ENCODE results near the gene AGBL4. TPM values are rescaled to one million over a fixed set of nuclear protein-coding genes. Genes with fewer than 3 reads are reported as not detected.

AGBL4 gene
- total RNA-seq, 2 donors from 2014 or later = 0.40 to 5.5 TPM

- peaks cover 84% of the 10 kb centered on the region for H3K9me3 ChIP-seq (ENCODE audit: control insufficient read depth, low read length)
- H3K27ac ChIP-seq (ENCODE audit: low read depth, low read length) = no peak overlapping the region
- H3K36me3 ChIP-seq (ENCODE audit: control insufficient read depth, insufficient read depth, low read length) = no peaks in the 10 kb centered on the region
- no peak for TF ChIP-seq CTCF (conservative IDR thresholded peaks at IDR 0.05)
- peaks cover 31% of the 10 kb centered on the region for H3K9me3 Mint-ChIP-seq
- H3K4me3 ChIP-seq (ENCODE audit: low read length) = no peak overlapping the region
- no peaks in the 10 kb centered on the region for H3K27me3 Mint-ChIP-seq (ENCODE audit: insufficient read depth)
- no peaks in the 10 kb centered on the region for H3K36me3 Mint-ChIP-seq (ENCODE audit: low read depth)
- H3K4me3 Mint-ChIP-seq = no peak overlapping the region
- H3K9ac ChIP-seq (ENCODE audit: extremely low read depth, low read length, poor library complexity, severe bottlenecking) = no peak overlapping the region
- no peaks in the 10 kb centered on the region for H3K27me3 ChIP-seq (ENCODE audit: control insufficient read depth, insufficient read depth, low read length, poor library complexity, severe bottlenecking)
- H3K27ac Mint-ChIP-seq = no peak overlapping the region
- H3K4me1 Mint-ChIP-seq = no peaks in the 10 kb centered on the region
- no peaks in the 10 kb centered on the region for H3K4me1 ChIP-seq (ENCODE audit: control insufficient read depth, insufficient read depth, low read length)
- no peak for DNase-seq
Observed at GRCh38 chr1:49106445-49106844, 917.3 kb downstream of the AGBL4 start.

- Histone ChIP-seq H3K27ac (ENCODE audit: low read depth, low read length) (no peak overlapping the region), H3K4me1 (ENCODE audit: control insufficient read depth, insufficient read depth, low read length) (no peaks in the 10 kb centered on the region), H3K27me3 (ENCODE audit: control insufficient read depth, insufficient read depth, low read length, poor library complexity, severe bottlenecking) (no peaks in the 10 kb centered on the region), H3K9me3 (ENCODE audit: control insufficient read depth, low read length) (peaks cover 83% of the 10 kb centered on the region), H3K36me3 (ENCODE audit: control insufficient read depth, insufficient read depth, low read length) (no peaks in the 10 kb centered on the region), H3K4me3 (ENCODE audit: low read length) (no peak overlapping the region), H3K9ac (ENCODE audit: extremely low read depth, low read length, poor library complexity, severe bottlenecking) (no peak overlapping the region)
- no peaks in the 10 kb centered on the region for H3K27me3 Mint-ChIP-seq (ENCODE audit: insufficient read depth)
- no peak for TF ChIP-seq CTCF (conservative IDR thresholded peaks at IDR 0.05)
- H3K36me3 Mint-ChIP-seq (ENCODE audit: low read depth) = no peaks in the 10 kb centered on the region
- whole genome bisulfite sequencing, 2 experiments (ENCODE audit: insufficient coverage in 1 of 2, insufficient read length in 1 of 2) = 55 to 60% methylated on average over 2 to 3 of the region's 3 CpGs
- no peak for DNase-seq
- no peaks in the 10 kb centered on the region for H3K4me1 Mint-ChIP-seq
- H3K9me3 Mint-ChIP-seq = peaks cover 26% of the 10 kb centered on the region
- no peak overlapping the region for H3K4me3 Mint-ChIP-seq
- no peak overlapping the region for H3K27ac Mint-ChIP-seq
Observed at GRCh38 chr1:49104575-49104974, 919.2 kb downstream of the AGBL4 start.

GRCh38 chr1:49102752-49103151 lies 921.0 kb downstream of the AGBL4 start:
- H3K27ac ChIP-seq (ENCODE audit: low read depth, low read length) = no peak overlapping the region

More at GRCh38 chr1:49102752-49103151, 921.0 kb downstream of the AGBL4 start:
- TF ChIP-seq CTCF (conservative IDR thresholded peaks at IDR 0.05) = no peak
- Mint-ChIP-seq H3K36me3 (ENCODE audit: low read depth) (no peaks in the 10 kb centered on the region), H3K27me3 (ENCODE audit: insufficient read depth) (no peaks in the 10 kb centered on the region), H3K27ac (no peak overlapping the region), H3K4me3 (no peak overlapping the region), H3K9me3 (peaks cover 26% of the 10 kb centered on the region), H3K4me1 (no peaks in the 10 kb centered on the region)
- Histone ChIP-seq H3K4me1 (ENCODE audit: control insufficient read depth, insufficient read depth, low read length) (no peaks in the 10 kb centered on the region), H3K36me3 (ENCODE audit: control insufficient read depth, insufficient read depth, low read length) (no peaks in the 10 kb centered on the region), H3K27me3 (ENCODE audit: control insufficient read depth, insufficient read depth, low read length, poor library complexity, severe bottlenecking) (no peaks in the 10 kb centered on the region), H3K9me3 (ENCODE audit: control insufficient read depth, low read length) (peaks cover 82% of the 10 kb centered on the region), H3K9ac (ENCODE audit: extremely low read depth, low read length, poor library complexity, severe bottlenecking) (no peak overlapping the region), H3K4me3 (ENCODE audit: low read length) (no peak overlapping the region)
- DNase-seq = no peak
